Inflammatory macrophage (primary cell): ENCODE results near the gene GRHL3.

ENCODE experiments used
- DNase-seq, 2 donors: peaks; one replicate each; pipeline ENCODE4 v3.0.0-alpha.2; 2020 to 2022

The GRHL3 gene

GRCh38 chr1:24344090-24344742, 25.1 kb downstream of the GRHL3 start:
- DNase-seq = no peak

GRCh38 chr1:24345334-24345733, 26.2 kb downstream of the GRHL3 start:
- no peak for DNase-seq

GRCh38 chr1:24347159-24347934, 28.2 kb downstream of the GRHL3 start:
- no peak for DNase-seq

- no peak for DNase-seq
Observed at GRCh38 chr1:24348196-24348595, 29.0 kb downstream of the GRHL3 start.

- no peak for DNase-seq
Observed at GRCh38 chr1:24349891-24350290, 30.7 kb downstream of the GRHL3 start.

- DNase-seq = no peak
Observed at GRCh38 chr1:24351247-24351646, 32.1 kb downstream of the GRHL3 start.

GRCh38 chr1:24351918-24352627, 32.9 kb downstream of the GRHL3 start:
- DNase-seq = peak in 1 of 2 donors; percentile 14

GRCh38 chr1:24353292-24353891, 34.2 kb downstream of the GRHL3 start:
- no peak for DNase-seq

- peak in 1 of 2 donors; percentile 42 for DNase-seq
Observed at GRCh38 chr1:24355466-24355865, 36.3 kb downstream of the GRHL3 start.

GRCh38 chr1:24357038-24357437, 37.9 kb downstream of the GRHL3 start:
- no peak for DNase-seq

- DNase-seq = no peak
Observed at GRCh38 chr1:24360681-24361080, 41.5 kb downstream of the GRHL3 start.

GRCh38 chr1:24361811-24362210, 42.7 kb downstream of the GRHL3 start:
- DNase-seq = no peak

- DNase-seq = no peak
Observed at GRCh38 chr1:24362396-24362795, 43.2 kb downstream of the GRHL3 start.

- peak in 1 of 2 donors; percentile 15 for DNase-seq
Observed at GRCh38 chr1:24362982-24363614, 43.9 kb downstream of the GRHL3 start.

- no peak for DNase-seq
Observed at GRCh38 chr1:24363994-24364393, 44.8 kb downstream of the GRHL3 start.

GRCh38 chr1:24364605-24364974, 45.4 kb downstream of the GRHL3 start:
- DNase-seq = no peak

GRCh38 chr1:24364975-24365678, 46.0 kb downstream of the GRHL3 start:
- peak; percentile 78 to 83 for DNase-seq

- DNase-seq = no peak
Observed at GRCh38 chr1:24366707-24367106, 47.5 kb downstream of the GRHL3 start.

- DNase-seq = no peak
Observed at GRCh38 chr1:24369199-24369598, 50.0 kb downstream of the GRHL3 start.

GRCh38 chr1:24369801-24370200, 50.6 kb downstream of the GRHL3 start:
- DNase-seq = no peak

GRCh38 chr1:24373044-24373443, 53.9 kb downstream of the GRHL3 start:
- peak in 1 of 2 donors; percentile 22 for DNase-seq

- no peak for DNase-seq
Observed at GRCh38 chr1:24373710-24374109, 54.6 kb downstream of the GRHL3 start.
